ENCODE measurements around the gene DOCK11.
"Not testable (repeated sequence)": the region's sequence is repeated elsewhere in the genome, so short reads cannot be mapped to it uniquely, and the experiment has no call there.

DOCK11 gene

DNA sequence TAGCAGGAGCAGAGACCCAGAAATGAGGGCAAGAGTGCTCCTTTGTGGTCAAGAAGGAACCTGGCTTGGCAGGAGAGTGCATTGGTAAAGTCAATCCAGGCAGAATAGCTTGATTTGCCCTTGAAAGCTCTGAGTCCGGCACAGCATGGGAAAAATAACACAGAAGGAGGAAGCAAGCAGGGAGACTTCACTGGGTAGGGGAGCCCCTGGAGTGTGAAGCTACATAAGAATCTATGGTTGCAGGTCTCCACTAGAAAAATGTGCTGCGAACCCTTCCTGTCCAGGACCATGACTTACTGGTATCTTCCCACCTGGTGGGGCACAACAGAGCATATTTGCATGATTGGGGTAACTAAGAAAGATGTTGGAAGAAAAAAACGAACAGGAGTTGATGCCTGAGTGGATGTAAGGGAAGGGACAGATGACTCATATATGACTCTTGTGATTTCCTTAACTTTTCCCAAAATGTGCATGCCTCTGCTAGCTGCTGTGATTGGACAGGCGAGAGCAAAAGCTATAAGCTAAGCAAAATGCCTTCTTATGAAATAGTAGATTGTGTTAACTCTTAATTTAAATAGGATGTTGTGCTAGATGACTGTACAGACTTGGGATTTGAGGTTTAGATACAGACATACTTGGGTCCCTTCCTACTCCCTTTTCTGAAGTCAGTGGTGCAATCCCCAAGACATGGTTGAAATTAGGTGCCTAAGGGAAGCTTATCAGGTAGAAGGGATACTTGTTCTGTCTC is 235.1 kb downstream of the DOCK11 start:
- no peak for DNase-seq (ENCODE audit: low read depth in 2 of 2, low spot score in 1 of 2)

DNA sequence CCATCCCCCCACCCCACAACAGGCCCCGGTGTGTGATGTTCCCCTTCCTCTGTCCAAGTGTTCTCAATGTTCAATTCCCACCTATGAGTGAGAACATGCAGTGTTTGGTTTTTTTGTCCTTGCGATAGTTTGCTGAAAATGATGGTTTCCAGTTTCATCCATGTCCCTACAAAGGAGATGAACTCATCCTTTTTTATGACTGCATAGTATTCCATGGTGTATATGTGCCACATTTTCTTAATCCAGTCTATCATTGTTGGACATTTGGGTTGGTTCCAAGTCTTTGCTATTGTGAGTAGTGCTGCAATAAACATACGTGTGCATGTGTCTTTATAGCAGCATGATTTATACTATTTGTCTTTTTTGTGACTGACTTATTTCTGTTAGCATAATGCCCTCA is 236.9 kb downstream of the DOCK11 start:
- not testable (repeated sequence) for DNase-seq (ENCODE audit: low read depth in 2 of 2, low spot score in 1 of 2)

DNA sequence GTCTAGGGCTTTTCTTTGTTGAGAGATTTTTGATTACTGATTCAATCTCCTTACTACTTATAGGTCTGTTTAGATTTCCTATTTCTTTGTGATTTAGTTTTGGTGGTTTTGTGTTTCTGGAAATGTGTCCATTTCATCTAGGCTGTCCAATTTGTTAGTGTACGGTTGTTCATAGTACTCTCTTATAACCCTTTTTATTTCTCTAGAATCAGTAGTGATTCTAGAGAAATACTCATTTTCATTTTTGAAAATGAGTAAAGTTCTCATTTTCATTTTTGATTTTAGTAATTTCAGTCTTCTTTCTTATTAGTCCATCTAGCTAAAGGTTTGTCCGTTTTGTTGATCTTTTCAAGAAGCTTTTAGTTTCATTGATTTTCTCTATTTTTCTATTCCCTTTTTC is 239.3 kb downstream of the DOCK11 start:
- no peak for DNase-seq (ENCODE audit: low read depth in 2 of 2, low spot score in 1 of 2)

Measured in stimulated activated CD8-positive, alpha-beta memory T cell treated with anti-CD3 and anti-CD28 coated beads, Interleukin-4, amount 100 ng/mL, for 1 hour (primary cell).